VCaP (cell line): ENCODE measurements around the gene ETFB.

Experiments
- H3K27ac ChIP-seq: fragments of 450-650 bp; 2 replicates; pipeline ENCODE4 v1.5.1; 2017
- CTCF ChIP-seq: fragments of 450-650 bp; conservative IDR thresholded peaks from 2 replicates; pipeline ENCODE4 v1.5.1; 2017; ENCODE audit warnings: mild to moderate bottlenecking, moderate library complexity

The ETFB gene

GRCh38 chr19:51295382-51296126 is 70.6 kb downstream of the ETFB start:
- no peak for TF ChIP-seq CTCF
- no peak overlapping the region for H3K27ac ChIP-seq
